ENCODE data around the gene OBSCN.

The OBSCN gene, protein sequence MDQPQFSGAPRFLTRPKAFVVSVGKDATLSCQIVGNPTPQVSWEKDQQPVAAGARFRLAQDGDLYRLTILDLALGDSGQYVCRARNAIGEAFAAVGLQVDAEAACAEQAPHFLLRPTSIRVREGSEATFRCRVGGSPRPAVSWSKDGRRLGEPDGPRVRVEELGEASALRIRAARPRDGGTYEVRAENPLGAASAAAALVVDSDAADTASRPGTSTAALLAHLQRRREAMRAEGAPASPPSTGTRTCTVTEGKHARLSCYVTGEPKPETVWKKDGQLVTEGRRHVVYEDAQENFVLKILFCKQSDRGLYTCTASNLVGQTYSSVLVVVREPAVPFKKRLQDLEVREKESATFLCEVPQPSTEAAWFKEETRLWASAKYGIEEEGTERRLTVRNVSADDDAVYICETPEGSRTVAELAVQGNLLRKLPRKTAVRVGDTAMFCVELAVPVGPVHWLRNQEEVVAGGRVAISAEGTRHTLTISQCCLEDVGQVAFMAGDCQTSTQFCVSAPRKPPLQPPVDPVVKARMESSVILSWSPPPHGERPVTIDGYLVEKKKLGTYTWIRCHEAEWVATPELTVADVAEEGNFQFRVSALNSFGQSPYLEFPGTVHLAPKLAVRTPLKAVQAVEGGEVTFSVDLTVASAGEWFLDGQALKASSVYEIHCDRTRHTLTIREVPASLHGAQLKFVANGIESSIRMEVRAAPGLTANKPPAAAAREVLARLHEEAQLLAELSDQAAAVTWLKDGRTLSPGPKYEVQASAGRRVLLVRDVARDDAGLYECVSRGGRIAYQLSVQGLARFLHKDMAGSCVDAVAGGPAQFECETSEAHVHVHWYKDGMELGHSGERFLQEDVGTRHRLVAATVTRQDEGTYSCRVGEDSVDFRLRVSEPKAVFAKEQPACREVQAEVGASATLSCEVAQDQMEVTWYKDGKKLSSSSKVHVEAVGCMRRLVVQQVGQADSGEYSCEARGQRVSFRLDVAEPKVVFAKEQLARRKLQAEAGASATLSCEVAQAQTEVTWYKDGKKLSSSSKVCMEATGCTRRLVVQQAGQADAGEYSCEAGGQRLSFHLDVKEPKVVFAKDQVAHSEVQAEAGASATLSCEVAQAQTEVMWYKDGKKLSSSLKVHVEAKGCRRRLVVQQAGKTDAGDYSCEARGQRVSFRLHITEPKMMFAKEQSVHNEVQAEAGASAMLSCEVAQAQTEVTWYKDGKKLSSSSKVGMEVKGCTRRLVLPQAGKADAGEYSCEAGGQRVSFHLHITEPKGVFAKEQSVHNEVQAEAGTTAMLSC (N-terminal part only)

DNA sequence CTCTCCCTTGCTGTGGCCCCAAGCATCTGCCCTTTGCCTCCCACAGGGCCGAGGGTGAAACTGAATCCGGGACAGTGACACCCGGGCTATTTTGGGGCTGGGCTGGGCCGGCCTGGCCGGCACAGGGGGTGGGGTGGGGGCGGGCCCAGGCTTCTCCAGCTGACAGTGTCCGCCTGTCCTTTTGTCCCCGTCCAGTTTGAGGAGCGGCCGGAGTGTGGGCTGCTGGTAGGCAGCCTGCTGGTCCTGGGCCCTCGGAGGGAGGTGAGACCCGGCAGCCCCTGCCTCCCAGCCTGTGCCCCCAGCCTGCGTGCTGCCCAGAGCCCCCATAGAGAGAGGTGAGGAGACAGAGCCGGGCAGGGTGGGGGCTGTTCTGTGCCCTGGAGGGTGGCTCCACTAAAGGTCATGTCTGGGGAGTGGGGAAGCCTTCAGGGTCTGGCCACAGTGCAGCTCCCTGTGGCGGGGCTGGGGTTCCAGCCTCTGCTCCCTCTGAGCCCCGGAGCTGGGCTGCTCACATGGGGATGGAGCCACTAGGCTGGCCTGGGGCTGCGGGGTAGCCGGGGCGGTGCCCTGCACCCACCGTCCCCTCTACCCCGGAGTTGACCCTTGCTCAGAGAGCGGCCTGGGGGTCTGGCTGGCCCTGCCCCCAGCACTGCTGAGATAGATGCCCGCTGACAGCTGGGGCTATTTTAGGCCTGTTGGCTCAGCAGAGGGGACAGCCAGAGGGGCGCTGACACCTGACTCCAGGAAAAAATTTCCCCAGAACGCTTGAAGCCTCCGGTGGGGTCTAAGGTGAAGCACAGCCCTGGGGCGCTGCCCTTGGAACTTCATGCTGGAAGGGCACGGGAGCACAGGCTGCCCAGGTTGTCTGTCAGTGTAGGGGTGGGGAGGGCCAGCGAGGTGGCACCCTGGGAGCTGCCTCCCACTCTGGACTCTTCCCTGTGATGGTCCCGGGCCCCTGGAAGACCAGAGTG is at the start of gene OBSCN:
TSS of gene OBSCN (plus strand) at position 194 of the 971 bp plus-strand sequence. CDS start 3,740 bp downstream, outside the sequence.
- DNase-seq: no peak

DNA sequence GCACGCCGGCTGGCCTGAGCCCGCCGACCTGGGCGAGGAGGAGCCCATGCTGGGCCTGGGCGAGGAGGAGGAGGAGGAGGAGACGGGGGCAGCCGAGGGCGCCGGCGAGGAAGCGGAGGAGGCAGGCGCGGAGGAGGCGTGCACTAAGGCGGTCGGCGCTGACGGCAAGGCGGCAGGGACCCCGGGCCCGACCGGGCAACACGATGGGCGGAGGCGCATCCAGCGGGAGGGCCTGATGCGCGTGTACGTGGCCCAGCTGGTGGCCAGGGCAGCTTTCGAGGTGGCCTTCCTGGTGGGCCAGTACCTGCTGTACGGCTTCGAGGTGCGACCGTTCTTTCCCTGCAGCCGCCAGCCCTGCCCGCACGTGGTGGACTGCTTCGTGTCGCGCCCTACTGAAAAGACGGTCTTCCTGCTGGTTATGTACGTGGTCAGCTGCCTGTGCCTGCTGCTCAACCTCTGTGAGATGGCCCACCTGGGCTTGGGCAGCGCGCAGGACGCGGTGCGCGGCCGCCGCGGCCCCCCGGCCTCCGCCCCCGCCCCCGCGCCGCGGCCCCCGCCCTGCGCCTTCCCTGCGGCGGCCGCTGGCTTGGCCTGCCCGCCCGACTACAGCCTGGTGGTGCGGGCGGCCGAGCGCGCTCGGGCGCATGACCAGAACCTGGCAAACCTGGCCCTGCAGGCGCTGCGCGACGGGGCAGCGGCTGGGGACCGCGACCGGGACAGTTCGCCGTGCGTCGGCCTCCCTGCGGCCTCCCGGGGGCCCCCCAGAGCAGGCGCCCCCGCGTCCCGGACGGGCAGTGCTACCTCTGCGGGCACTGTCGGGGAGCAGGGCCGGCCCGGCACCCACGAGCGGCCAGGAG is 49.5 kb upstream of the OBSCN start:
- no peak for DNase-seq

DNA sequence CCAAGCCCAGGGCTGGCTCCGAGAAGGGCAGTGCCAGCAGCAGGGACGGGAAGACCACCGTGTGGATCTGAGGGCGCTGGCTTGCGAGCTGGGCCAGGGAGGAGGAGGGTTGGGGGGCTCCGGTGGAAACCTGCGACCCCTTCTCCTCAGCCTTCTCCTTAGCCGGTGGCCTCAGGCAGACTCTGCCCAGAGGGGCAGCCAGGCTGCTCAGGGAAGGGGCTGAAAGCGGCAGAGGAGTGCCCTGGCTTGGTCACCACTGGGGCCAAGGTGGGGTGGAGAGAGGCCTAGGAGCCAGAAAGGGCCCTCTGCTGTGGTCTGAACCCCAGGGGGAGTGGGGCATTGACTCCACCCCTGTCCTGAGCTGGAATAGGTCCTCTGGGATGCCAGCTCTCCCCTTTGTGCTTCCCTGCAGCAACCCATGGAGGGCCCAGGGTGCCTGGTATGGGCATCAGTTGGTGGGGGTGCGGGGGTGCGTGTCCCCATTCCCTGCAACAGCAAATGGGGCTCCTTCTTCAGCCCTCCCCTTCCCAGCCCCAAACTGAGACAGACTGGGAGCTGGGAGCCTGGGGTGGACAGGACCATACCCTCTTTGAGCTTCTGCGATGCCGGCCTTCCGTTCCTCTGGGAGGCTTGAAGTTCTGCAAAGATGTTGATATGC is 48.7 kb upstream of the OBSCN start:
- DNase-seq: no peak

DNA sequence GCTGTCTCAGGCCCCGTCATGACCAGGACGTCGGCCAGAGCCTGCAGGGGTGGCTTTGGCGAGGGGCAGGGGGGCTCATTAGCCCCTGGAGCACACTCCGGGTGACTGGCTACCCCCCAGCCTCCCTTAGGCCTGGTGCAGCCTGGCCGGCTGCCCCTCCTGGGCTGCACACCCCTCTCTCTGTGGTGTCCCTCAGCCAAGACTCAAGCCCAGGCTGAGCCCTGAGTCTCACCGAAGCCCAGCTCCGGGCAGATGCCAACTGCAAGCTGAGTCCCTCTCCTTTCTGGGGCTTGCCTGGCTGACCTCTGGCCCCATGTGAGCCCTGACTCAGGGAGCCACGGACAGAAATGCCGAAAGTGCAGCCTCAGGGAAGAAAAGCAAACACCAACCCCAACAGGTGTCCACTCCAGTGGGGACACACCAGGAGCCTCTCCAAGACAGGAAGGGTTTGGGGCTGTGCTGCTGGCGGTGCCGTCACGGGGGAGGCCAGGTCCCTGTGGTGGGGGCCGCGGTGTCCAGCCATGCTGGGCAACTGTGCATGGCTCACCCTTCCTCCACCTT is 47.6 kb upstream of the OBSCN start:
- no peak for DNase-seq

DNA sequence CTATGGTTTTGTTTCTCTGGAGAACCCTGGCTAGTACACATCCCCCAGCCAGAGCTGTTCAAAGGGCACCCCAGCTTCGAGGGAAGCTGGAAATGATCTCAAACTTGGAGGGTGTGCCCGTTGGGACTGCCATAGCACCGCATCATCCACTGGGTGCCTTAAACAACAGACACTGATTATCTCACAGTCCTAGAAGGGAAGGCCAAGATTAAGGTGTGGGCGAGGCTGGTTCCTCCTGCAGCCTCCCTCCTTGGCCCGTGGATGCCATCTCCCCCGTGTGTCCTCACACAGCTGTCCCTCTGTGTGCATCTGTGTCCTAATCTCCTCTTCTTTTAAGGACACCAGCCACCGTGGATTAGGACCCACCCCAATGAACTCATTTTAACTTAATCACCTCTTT is 46.5 kb upstream of the OBSCN start:
- DNase-seq: no peak

DNA sequence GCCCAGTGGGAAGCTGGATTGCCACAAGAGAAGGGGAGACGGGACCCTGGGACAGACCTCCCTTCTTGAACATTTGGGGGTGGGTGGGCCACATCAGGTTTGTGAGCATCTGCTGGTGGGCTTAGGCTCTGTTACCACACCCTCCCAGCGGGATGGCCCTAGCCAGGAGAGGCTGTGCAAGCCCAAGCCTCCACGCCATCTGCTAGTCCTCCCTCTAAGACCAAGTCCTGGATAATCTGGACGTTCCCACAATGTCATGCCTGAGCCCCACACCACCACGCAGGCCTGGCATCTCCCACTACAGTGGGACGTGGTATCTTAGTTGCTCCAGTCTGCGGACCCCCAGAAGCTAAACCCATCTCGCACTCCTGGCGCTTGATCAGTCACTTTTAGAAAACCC is 46.0 kb upstream of the OBSCN start:
- DNase-seq: no peak

DNA sequence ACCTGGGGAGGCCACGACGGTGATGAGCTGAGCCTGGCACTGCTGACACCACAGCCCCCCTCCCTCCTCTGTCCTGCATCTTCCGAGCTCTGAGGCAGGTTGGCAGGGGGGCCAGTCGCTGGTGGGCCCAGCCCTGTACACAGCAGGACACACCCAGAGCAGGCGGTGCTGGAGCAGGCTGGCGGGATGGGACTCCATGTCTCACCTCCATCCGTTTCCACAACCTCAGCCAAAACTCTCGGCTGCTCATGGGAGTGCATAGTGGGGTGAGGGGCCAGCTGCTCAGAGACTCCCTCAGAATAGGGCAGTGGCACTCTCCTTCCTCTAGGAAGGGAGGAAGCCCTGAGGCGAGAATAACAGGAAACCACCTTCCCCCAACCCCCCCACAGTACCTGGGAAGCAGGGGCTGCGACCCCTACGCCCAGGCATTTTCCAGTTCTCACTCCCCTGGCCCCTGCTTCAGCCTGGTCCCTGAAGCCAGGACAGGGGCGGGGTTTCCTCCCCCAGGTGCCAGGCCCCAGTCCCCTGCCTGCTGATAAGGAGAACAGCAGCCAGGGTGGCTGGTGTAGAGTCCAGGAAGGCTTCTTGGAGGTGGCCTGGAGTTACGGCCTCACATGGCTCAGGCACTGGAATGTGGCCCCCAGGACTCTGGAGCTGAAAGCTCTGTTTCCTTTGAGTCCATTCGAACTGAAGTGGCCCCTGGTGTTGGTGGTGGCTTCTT is 45.4 kb upstream of the OBSCN start:
- no peak for DNase-seq

DNA sequence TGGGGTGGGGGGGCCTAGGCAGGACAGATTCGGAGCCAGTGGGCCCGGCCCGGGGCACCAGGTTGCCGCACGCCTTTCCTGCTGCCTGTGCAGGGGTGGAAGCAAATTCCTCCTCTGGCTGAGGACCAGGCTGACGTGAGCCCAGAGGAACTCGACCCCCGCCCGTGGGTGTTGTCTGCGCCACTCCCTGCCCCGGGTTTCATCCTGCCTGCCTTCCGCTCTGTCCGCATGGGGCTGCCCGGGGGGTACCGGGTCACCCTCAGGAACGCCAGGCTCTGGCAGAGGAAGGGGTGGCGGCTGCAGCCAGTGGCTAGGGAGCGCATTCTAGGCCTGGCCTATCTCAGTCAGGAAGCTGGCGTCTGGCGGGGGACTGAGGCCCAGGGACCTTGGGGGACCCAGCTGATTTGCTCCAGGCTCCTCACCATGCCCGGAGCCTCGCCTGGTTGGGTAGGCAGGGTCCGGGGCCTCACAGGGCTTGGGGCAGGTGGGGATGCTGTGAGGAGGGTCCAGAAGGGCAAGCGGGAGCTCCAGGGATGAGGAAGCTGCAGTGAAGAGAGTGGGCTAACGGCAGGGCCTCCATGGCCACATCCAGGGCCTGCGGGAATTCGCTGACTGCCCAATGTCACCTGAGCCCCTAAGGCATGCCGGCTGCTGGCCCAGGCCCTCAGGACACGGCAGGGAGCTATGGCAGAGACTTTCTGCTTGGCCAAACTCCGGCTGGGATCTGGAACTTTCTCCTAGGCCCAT is 44.7 kb upstream of the OBSCN start:
- no peak for DNase-seq

DNA sequence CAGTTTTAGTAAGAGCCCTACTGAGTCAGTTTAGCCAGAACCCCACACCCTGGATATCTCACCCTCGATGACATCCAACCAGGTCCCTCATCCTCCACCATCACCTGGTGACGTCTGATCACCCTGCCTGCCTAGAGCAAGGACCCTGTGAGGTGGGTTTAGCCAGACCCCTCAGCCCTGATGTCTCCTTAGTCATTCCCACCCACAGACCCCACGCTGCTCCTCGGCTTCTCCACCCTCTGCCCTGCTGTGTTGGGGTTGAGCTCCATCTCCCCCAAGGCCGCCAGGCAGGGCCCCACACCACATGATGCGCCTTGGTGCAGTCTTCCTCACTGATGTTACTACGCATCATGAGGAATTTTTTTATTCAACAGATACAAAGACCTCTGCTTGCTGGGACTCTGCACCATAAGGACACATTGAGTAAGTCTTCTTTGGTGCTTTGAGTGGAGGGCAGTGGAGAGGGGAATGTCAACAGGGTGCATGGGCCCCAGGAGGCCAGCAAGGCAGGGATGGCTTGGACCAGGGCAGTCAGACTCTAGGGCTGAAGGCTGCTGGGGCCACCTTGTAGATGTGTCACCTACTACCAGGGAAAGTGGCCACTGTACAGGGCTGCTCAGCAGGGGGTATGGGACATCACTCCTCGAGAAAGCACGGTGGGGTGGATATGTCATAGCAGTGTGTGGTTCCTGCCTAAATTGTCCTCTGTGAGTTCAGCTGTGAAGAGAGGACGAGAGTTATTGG is 43.9 kb upstream of the OBSCN start:
- no peak for DNase-seq

DNA sequence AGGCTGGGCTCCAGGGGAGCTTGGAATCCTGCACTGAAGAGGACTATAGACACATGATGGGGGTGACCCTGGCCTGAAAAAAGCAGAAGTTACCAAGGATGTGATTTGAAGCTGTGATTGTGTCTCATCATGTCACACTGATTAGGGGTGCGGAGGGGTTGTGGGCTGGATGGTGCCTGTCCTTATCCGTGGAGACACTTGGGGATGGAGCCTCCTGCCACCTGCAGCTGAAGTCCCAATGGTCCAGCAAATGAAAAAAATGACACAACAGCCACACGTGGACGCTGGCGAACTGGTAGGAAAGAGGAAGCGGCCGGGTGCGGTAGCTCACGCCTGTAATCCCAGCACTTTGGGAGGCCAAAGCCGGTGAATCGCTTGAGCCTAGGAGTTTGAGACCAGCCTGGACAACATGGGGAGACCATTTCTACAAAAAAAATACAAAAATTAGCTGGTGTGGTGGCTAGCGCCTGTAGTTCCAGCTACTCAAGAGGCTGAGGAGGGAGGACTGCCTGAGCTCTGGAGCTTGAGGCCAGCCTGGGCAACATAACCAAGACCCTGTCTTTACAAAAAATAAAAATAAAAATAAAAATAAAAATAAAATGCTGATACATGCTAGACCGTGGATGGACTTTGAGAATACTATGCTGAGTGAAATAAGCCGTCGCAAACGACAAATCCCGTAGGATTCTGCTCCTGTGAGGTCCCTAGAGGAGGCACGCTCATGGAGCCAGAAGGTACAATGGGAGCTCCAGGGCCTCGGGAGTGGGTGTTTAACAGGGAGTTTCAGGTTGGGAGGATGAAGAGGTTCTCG is 43.1 kb upstream of the OBSCN start:
- DNase-seq: no peak

DNA sequence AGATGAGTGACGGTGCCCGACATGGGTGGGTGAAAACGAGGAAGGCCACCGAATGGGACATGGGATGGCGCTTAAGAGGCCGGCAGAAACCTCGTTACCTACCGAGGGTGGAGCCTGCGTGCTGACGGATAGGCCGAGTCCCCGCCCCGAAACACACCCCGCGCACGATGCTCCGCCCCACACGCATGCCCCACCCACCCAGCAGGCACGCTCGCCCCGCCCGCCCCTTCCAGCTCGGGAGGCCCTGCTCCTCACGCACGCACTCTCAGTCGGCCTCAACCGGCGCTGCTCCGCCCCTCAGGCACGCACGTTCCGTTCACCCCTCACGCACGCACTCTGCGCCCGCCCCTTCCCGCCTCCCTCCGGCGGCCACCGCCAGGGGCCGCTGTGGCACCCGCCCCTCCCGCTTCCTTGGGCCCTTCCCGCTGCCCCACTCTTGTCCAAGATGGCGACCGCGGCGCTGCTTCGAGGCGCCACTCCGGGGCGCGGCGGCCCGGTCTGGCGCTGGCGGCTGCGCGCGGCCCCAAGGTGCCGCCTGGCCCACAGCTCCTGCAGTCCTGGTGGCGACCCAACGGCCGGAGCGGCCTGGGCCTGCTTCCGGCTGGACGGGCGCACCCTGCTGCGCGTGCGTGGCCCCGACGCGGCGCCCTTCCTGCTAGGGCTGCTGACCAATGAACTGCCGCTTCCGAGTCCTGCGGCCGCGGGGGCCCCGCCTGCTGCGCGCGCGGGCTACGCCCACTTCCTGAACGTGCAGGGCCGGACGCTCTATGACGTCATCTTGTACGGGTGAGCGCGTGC is 42.3 kb upstream of the OBSCN start, which contains the start of gene IBA57:
TSS of gene IBA57 (plus strand) at position 433 of the 798 bp plus-strand sequence. CDS start at position 446, 13 bp downstream.
- DNase-seq: peak; percentile 87

DNA sequence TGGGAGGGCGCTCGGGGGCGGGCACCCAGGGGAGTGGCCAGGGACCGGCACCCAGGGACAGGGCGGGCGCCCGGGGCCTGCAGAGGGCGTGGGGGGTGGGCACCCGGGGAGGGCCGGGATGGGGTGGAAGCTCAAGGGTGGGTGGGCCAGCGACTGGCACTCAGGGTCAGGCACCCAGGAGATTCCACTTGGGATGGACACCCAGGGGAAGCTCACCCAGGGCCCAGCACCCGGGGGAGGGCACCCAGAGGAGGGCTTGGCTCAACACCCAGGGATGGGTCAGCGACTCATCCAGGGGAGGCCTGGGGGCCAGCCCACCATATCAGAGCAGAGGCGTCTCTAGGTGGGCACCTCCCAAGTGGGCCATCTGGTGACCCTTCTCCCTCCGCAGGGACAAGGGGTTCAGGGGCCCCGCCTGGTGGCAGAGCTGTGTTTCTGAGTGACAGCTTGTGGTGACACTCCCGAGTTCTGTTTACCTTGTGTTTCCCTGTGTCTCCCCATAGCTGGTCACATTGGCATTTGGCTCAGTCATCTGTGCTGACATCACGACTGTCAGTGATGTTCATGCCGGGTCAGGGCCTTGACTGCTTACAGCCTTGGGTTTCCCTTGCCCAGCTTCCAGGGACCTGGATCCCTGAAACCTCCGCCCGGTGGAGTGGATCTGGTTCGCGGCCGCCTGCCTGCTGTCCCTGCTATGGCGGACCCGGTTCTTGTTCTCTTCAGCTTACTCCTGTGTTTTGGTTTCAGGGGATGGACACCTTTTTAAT is 41.5 kb upstream of the OBSCN start:
- DNase-seq: no peak

DNA sequence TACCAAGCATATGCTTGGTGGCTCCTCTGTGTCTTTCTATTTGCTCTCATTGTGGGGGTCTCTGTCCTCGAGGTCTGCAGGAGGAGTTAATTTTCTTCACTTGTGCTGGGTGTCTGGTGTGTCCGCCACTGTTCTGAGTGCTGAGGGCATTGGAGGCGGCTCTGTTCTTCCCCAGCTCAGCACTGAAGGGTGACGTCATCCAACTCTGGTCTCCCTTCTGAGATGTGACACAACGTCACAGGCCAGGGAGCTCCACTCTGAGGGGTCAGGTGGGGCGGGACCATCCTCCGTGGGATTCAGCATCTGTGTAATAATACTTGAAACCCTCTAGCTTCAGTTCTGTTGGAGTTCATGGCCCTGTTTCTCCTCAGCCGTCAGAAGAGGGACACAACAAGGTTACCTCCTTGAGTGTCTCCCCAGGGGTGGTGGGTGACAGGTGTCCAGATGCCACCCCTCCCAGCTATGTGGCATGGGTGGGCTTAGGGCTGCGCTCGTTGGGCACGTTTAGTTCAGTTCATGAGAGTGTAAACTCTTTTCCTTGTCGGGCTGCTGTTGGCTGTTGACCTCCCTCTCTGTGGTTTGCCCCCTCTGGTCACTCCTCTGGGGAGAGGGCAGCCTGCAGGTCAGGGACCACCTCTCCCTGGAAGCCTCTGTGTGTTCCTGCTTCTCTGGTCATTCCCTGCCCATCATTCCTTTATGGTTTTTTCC is 39.1 kb upstream of the OBSCN start:
- DNase-seq: no peak

DNA sequence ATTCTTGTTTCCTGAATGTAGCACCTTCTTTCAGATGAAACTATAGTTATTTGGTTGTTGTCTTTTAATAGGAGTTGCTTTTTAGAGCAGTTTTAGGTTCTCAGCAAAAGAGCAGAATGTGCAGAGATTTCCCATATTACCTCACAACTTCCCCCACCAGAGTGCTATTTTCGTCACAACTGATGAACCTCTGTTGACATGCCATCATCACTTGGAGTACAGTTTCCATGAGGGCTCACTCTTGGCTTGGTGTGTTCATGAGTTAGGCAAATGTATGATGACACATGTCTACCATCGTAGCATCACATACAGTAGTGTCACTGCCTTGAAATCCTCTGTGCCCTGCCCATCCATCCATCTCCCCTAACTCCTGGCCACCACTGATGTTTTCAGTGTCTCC is 38.5 kb upstream of the OBSCN start:
- no peak for DNase-seq
